Activated T-cell treated with anti-CD3 and anti-CD28 coated beads for 4 hours (primary cell): ENCODE data around the gene CENPO.
A peak's percentile ranks its signal among the peaks of the same experiment; 100 is the strongest.
"Not testable (repeated sequence)": the region's sequence is repeated elsewhere in the genome, so short reads cannot be mapped to it uniquely, and the experiment has no call there.

ENCODE experiments used
- DNase-seq: peaks from one replicate; pipeline ENCODE4 v3.0.0-alpha.2; 2020

CENPO gene

DNA sequence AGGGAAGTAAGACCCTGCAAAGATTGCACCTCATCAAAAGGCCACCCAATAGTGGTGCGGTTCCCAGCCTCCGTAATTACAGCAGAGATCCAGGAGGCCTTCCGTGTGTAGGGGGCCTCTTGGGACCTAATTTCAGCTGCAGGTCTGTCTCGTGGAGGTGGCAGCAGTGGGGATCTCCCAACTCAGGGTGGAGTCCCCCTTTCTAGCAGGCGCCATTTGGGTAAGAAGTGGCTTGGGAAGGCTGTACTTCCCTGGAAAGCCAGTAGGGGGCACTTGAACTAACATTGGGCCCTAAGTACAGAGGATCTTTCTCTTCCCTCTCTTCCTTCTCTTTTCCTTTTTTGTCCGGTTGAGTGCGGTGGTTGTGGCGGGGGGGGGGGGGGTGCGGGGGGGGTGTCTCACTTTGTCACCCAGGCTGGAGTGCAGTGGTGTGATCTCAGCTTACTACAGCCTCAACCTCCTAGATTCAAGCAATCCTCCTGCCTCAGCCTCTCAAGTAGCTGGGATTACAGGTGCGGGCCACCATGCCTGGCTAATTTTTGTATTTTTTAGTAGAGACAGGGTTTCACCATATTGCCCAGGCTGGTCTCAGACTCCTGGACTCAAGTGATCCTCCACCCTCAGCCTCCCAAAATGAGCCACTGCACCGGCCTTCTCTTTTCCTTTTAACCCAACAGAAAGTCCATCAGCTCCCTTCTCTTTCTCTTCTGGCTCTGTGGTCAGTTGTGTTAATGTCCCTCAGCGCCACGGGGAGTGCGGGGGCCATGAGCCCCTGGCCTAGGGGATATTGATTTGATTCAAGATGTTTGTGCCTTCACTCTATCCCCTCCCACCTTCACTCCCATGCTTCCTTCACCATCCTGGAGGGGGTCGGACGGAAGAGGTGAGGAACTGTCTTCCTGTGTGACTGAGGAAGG, 32.0 kb downstream of the CENPO start:
- DNase-seq: no peak

DNA sequence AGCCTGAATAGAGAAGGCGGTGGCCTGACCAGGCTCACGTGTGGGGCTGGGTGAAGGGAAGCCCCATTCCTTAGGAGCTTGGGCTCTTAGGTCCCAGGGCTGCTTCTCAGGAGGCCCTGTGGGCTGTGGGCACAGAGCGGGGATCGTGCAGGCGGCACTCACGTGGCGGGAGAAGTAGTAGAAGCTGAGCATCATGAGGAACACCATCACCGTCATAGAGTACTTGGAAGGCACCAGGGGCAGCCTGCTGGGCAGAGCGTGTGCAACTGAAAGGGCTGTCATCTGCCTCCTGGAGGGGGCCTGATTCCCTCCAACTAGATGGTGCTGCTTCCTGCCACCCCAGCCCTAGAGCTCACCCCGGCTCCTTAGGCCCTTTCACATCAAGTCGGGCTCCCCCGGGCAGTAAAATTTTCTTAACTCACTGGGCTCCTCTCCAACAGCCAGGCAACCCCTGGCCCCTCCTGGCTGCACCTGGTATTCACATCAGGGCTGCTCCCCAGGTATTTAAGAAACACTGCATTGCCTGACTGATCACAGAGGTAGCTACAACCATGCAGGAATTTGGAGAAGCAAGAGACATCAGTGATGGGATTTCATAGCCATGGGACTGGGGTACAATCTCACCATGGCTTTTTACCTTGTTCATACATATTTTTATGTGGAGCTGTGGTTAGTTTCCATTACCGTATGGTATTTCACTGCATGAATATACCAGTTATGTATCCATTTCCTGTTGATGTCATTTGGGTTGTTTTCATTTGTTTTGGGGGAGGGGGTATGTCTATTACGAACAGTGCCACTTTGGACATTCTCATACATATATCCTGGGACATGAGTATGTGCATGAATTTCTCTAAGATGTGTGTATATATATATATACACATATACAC, 32.9 kb downstream of the CENPO start:
- no peak for DNase-seq

DNA sequence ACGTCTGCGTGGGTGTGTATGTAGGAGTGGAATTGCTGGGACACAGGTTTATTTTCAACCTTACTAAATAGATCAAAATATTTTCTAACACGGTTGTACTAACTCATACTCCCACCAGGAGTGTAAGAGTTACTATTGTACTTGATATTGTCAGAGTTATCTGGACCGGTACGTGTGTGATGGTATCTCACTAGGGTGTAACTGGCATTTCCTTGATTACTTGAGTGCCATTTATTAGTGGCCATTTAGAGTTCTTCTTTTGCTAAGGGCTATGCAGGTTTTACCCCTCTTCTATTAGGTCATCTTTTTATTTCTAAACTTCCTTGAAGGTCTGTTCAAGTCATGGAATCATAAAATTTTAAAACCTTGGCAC, 33.5 kb downstream of the CENPO start:
- no peak for DNase-seq

DNA sequence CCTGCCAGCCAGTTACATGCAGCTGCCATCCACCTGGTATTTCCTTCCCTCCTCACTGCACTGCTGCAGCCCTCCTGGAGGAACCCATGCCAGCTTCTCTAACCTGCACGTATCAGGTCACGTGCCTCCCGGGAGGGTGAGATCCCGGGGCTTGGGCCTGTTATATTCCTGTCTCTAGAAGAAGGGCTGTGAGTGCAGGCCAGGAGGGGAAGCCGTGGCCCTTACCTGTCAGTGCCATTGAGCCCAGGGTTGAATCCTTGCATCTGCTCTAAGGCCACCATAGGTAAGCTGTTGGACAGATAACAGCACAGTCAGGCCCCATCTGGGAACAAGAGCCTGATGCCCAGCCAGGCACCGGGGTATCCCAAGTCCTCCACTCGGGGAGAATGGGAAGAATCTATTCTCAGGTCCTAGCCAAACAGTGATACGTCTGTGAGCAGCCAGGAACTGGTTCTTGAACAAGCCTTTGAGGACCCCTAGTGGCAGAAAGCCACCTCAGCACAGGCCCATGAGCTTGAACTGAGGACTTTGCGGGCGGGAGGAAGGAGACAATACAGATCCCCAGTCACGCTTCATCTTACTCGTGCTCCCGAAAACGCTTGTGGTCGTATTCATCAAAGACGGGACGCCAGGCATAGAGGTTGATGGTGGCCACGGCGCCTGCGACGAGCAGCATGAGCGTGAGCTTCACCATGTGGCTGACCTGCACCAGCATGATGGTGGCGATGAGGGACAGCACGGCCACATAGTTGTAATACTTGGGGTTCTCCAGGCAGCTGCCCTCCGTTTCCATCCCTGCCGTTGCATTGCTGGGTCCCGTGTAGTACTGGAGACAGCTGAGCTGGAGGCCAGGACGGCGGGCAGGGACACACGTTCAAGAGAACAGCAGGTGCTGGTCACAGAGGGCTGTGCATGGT, 34.4 kb downstream of the CENPO start:
- peak; percentile 63 for DNase-seq

DNA sequence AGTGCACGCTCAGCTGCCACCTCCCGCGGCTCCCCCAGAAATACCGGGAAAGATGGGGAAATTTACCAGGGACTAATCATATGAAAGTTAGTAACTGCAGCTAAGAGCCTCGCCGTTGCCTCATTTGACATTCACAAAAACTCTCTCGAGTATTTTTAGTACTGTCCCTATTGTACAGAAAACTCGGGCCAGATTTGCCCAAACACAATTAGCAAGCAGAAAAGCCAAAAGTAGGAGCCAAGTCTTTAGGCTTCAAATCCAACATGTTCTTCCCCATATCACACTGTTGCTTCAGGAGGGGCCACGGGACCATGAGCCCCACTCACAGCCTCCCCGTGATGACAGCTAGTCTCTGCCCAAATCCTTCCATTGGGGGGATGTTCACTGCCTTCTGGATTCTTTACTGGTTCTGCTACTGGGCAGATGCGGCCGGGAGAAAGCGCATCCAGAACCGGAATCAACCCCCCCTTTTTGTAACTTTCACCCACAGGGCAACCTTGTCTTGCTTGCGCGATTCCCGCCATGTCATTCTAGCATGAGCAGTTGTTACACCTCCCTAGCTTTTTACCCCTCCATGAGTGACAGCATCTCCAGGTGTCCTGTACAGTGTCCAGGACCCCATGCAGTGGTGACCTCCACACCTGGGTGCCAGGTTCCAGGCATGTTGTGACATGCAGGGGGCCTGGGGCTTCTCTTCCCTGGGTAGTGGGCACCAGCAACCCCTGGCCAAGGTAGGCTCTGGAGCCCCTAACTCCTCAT, 35.2 kb downstream of the CENPO start:
- DNase-seq: no peak

DNA sequence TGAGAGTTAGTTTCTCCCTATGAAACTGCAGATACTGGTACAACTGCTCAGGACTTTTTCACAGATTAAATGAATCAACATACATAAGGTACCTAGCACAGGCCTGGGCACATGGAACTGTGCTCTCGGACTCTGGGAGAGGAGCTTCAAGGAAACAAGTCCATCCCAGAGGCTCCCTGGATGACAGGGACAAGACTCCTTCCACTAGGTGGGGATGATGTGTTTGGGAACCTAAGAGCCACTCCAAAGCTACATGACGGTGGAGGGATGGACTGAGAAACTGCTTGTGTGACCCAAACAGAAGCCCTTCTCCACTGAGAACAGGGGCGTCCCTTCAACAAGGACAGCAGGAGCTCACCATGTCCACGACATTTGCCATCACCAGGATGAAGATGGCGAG, 37.1 kb downstream of the CENPO start:
- no peak for DNase-seq

DNA sequence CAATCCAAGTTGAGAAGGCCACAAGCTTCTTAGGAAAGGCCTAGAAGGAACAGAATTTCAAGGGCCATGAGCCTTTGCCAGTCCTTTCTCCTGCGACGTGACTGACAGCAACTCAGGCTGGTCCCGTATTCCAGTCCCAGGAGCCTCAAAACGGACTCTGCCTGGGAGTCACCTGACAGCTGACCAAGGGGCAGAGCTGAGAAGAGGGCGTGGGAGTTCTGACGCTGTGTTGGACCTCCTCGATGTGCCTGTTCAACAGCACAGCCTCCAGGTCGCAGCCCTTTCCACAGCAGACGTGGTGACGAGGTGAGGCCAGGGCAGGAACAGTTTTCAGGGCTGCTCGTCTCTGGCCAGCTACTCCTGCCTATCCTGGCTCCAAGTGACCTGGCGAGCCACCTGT, 37.6 kb downstream of the CENPO start:
- no peak for DNase-seq

DNA sequence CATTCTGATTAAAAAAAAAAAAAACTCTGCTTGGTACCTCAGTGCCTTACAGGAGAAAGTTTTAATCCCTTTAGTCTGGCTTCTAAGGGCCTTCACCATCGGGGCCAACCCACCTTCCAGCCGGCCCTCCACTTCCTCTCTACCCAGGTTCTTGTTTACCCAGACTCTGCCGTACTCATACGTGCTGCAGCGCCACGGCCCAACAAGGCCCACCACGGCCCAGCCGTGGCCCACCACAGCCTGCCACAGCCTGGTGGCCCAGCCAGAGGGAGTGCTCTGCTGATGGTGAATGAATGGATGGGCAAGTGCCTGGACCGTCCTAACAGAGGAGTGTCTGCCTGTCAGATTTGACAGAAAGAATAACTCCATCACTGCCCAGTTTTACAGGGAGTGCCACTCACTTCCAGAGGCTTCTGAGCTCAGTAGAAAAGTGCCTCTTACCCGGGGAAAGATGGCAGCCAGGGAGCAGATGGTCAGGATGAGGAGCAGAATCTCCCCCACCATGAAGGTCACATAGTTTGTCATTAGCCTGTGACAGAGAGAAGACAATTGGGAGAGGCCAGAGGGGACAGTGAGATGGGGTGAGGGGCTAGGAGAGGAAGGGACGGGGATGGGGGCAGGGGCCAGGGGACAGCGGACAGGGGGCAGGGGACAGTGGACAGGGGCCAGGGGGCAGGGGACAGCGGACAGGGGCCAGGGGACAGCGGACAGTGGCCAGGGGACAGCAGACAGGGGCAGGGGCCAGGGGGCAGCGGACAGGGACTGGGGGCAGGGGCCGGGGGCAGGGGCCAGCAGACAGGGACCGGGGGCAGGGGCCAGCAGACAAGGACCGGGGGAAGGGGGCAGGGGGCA, 38.2 kb downstream of the CENPO start:
- DNase-seq: no peak

DNA sequence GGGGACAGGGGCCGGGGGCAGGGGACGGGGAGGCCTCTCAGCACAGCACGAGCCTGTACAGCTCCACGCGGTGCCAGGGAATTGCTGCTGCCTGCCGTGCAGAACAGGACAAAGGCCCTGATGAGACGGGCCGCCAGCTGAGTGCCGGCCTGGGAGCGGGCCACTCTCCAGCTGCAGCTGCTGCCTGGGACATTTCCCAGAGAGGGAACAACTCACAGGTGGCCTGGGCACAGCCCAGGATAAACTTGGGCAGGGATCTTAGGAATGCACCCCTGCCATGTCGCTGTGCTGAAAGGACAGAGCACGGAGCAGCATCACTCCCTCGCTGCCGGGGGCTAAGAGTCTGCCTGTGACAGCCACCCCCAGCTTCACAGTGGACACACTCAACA, 38.8 kb downstream of the CENPO start:
- DNase-seq: no peak

DNA sequence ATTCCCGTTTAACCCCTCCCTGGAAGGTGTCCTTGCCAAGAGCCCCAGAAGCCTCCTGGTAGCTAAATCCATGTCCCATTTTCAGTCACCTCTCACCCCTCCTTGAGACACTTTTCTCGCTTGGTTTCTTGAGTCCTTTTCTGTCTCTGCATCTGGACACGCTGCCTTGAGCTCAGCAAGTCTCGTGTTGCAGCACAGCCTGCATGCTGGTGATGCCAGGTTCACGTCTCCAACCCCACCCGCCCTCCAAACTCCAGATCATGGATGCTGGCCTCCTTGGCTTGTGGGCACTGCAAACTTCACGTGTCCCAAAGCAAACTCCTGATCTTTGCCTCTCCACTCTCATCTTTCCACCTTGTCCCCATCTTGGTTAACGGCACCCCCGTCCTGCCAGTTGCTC, 39.3 kb downstream of the CENPO start:
- DNase-seq: no peak

DNA sequence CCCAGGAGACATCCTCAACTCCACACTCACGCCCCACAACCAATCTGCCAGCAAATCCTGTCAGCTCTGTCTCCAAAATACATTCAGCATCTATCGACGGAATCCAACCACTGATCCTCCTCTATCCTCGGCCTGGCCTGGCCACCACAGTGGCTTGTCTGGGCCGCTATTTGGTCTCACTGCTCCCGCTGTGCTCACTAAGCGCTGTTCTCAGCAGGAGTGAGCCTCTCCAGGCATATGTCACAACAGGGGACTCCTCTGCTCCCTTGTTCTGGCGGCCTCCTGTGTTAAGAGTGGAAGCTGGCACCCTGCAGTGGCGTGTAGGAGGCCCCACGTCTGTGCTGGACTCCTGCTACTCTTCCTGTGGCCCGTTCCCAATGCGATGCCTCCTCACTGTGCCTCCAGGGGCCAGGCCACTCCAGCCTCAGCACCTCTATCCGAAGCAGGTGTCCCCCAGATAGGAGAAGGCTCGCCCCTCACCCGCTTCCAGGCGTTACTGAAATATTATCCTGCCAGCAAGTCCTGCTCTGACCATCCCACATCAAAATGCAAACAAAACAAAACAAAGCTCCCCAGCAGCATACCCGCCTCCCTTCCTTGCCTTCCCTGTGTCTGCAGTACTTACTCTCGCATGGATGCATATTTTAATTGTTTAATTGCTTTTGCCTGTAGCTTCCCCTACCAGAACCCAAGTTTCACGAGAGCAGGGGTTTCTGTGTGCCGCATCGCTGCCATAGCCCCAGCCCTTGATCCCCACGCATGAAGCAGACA, 39.9 kb downstream of the CENPO start:
- DNase-seq: no peak

DNA sequence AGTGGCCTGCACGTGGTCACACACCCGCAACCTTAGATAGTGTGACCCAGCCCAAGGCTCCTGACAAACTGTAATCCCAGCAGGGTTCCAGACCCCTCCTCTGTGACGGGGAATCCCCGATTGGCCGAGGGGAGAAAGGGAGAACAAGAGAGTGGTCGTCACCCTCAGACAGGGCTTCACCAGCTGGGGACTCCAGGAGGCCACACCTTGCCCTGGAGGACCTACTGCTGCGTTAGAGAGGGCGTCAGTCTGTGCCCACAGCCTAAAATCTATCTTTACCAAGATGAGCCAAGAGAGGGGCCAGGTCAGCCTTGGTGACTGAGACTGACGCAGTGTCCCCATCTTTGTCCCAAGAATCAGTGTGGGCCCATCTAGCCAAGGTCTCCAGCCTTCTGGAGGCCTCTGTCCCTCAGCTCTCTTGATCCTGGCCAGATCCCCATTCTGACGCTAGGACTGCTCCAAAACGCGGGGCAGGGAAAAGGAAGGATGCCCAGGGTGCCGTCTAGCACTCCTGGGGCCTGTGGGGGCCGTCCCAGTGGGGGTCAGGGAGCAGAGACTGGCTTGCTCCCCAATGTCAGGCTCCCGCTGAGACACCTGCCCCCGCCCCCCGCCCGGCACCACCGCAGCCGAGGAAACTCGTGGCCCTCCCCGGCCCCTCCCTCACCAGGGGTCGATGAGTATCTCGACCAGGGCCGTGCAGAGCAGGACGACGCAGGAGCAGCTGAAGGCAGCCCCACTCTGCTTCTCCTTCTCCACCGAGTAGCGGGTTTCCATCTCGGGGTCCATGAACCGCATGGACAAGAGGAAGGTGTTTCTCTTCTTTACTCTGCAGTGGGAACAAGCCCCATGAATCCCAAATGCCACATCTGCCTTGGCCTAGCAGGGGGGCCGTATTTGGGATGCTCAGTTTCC, 40.9 kb downstream of the CENPO start:
- DNase-seq: no peak

DNA sequence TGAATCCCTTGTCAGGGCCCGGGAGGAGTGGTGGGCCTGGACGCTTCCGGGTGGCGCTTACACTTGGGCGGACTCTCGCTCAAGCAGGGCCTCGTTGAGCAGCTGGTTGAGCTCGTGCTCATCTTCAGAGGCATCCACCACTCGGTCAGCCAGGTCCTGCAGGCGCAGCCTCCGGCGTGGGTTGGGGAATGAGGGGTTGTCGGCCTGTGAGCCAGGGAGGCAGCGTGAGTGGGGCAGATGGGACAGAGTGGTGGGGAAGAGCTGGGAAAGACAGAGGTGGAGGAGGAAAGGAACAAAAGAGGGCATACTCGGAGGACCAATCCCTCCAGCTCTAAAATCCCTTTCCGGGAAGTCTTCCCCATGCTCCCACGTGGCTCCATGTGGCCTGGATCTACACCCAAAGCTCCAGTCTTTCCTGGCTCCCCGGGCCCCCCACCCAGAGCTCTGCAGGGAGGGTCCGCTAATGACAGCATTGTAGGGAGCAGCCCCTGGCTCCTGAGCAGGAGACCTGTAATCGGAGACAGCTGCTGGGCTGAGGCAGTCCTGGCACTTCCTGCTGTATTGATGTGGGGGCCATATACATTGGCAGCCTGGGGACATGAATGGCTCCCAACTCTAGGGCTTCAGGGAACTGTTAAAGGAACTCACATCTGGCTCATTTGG, 41.6 kb downstream of the CENPO start:
- DNase-seq: no peak

DNA sequence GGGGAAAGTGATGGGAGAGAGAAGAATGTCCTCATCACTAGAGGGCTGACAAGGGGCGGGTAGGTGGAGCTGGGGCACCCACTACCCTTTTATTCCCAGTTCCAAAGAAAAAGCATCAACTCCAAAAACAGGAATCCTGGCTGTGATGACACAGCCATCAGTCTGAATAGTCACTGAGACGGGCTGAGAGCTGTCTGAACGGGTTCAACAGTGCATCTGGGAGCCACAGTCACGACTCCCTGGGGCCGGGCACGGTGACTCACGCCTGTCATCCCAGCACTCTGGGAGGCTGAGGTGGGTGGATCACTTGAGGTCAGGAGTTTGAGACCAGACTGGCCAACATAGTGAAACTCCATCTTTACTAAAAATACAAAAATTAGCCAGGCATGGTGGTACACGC, 42.2 kb downstream of the CENPO start:
- DNase-seq: not testable (repeated sequence)

DNA sequence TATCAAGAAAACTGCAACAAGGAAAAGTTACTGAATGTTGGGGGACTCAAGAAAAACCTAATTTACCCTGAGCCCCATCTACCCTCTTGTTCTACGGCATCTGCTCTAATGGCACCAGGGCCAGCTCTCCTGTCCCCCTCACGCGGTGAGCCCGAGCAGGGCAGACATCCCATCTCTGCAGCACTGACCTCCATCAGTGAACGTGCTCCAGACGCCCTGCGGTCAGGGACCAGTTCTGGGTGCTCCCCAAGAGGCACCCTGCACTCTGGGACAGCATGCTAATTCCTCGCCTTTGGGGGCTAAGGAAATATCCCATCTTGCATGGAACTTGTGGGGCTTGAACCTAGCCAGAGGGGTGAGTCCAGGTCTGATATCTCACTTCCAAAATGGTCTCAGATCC, 43.0 kb downstream of the CENPO start:
- no peak for DNase-seq

DNA sequence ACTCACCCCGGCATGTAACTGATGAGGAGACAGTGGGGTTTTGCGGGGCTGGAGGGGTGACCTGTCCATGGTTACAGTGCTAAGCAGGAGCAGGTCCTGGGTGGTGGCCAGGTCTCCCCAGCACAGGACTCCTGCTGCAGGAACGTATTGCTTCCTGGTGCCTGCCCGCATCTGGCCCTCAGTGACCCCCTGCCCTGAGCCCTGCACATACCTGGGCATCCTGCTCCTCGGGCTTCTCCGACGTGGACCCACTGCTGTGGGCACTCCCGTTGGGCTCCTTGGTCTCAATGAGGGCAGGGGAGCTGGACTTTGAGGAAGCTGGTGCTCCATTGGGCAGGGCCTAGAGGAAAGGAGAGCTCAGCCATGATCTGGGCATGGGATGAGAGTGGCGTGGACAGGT, 43.5 kb downstream of the CENPO start:
- DNase-seq: no peak

DNA sequence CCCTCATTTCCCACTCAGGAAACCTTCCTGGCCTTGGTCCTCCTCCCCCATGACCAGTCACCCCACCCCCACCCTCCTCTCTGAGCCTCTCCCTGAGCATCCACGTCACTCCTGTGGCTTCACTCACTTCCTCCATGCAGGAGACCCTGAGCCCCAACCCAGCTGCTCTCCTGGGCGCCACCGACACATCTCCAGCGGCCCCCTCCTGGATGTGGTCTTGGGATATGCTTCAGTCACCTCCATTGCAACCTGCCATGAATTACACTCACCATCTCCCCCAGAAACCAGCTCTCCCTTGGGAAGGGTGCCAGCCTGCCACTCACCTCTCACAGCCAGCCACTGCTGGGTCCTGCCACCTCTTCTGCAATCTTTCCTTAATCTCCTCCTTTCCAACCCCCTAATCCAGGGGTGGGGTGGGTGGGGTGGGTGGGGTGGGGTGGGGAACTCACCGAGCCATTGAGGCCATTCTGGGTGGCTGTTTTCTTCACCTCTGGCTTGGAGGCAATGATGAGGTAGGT, 44.8 kb downstream of the CENPO start:
- DNase-seq: no peak

DNA sequence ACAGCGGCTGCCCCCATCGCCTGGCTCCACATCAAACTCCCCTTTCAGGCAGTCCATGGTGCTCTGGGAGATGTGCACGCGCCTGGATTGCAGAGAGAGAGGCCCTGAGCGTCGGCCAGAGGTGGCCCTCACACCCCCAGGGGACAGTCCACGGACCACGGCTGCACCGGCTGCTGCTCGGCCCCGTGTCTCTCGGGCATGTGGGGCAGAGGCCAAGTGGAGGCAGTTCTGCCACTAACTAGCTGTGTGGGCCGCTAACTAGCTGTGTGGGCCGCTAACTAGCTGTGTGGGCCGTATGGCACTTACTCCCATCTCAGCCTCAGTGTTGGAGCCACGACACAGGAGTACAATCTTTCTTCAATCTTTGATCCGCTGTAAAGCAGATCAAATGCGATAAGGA, 45.3 kb downstream of the CENPO start:
- no peak for DNase-seq
